ENCODE results near the gene PLEKHJ1.

Gene PLEKHJ1

DNA sequence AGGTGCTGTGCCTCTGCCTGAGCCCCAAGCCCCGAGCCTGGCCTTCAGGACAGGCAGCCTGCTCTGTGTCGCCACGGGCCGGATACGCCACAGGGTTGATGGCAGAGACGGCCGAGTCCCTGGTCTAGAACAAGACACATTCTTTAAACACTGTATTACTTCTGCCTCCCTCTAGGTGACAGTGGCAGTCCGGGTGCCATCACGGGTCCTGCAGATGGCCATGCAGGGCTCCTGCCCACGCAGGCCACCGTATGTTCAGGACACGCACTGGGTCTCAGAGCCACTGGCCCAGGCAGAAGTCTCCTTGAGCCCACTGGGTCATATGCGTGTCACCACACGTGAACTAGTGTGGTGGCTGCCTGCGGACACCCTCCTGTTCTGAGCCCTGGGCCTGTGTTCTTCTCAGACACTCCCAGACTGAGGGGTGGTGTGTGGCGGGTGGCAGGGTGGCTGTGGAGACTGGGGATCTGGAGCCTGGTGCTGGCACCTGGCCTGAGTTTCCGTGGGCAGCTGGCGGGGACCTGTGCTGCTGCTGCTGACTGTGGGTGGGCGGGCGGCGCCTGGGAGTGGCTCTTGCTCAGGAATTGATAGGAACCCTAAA lies 4.4 kb downstream of the PLEKHJ1 start:
- peak overlapping the region in 7 of 11 experiments; percentile 16 to 60 (median 32); a peak in 9 of 22 replicates for H3K27ac ChIP-seq
- H4K20me1 ChIP-seq = peaks cover 76 to 90% (median 87%) of the 10 kb centered on the region in 11 experiments
- no peak overlapping the region for H3K4me3 ChIP-seq
- H3K36me3 ChIP-seq = peaks cover 60 to 76% (median 72%) of the 10 kb centered on the region in 11 experiments
- peak overlapping the region in 9 of 11 experiments; percentile 20 to 67 (median 56); a peak in 14 of 22 replicates for H3K9ac ChIP-seq
- no peak for TF ChIP-seq Cebpa-rat (IDR thresholded peaks at IDR 0.05)
- no peaks in the 10 kb centered on the region for H3K27me3 ChIP-seq
- no peaks in the 10 kb centered on the region for H3K9me3 ChIP-seq (replicated peaks in 1 of 11)
- peak overlapping the region; percentile 6 to 94 (median 63); a peak in 18 of 22 replicates for H3K4me2 ChIP-seq
- peaks cover 52 to 86% (median 84%) of the 10 kb centered on the region in 10 experiments for H3K4me1 ChIP-seq

DNA sequence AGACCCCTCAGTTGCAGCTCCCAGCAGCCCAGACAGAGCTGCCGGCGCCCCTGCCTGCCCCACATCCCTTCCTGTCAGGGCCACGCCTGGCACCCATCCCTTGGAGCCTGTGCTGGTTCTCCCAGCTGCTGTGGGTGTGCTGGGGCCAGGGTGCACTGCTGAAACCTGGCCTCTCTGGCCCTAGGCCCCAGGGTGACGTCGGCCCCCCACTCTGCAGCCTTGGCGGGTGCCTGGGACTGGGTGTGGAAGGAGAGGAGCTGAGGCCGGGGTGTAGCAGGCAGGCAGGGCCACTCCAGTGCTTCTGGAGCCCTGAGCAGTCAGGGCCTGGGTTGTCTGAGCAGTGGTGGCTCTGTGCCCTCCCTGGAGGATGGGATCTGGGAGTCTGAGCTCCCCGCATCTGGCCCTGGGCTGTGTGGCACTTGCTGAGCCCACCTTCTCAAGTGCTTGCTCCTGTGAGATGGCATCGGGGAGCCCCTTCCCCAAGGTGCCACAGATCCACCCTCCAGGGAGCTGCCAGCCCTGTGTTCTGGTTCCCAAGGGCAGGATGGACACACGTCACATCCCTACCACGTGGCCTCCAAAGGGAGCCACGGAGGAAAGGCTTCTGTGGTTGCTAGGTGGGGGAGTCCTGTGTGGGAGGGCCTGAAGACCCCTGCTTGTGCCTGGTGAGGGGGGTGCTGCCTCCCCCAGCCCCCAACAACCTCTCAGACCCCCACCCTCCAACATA lies 5.2 kb downstream of the PLEKHJ1 start:
- peak overlapping the region; percentile 6 to 94 (median 63); a peak in 21 of 22 replicates for H3K4me2 ChIP-seq
- H3K36me3 ChIP-seq = peaks cover 67 to 84% (median 79%) of the 10 kb centered on the region in 11 experiments
- H4K20me1 ChIP-seq = peaks cover 83 to 98% (median 94%) of the 10 kb centered on the region in 11 experiments
- H3K9ac ChIP-seq = peak overlapping the region in 10 of 11 experiments; percentile 15 to 67 (median 54); a peak in 17 of 22 replicates
- H3K27me3 ChIP-seq = no peaks in the 10 kb centered on the region
- no peaks in the 10 kb centered on the region for H3K9me3 ChIP-seq (replicated peaks in 1 of 11)
- H3K27ac ChIP-seq = peak overlapping the region in 7 of 11 experiments; percentile 16 to 60 (median 32); a peak in 10 of 22 replicates
- no peak overlapping the region for H3K4me3 ChIP-seq
- no peak for TF ChIP-seq Cebpa-rat (IDR thresholded peaks at IDR 0.05)
- peaks cover 52 to 93% (median 91%) of the 10 kb centered on the region in 10 experiments for H3K4me1 ChIP-seq

DNA sequence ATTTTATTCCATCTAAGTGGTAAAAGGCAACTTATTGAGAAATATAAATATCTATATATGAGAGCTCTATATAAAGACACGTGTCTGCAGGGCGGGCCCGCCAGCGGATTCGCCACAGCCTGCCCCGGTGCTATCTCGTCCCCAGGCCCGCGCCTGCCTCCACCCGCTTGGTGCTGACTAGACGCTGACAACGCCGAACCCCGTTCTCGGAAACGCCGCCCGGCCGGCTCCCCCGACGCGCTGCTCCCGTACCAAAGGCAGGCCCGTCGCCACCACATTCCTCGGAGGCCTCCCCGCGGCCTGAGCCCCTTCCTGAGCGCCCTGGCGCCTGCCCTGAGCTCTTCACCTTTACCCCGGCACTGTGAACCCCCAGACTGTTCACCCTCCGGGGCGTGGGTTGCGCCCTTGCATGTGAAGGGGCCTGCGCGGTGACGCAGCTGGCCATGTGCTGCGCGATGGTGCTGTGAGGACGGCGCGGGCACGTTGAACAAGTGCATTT lies 6.0 kb downstream of the PLEKHJ1 start:
- Histone ChIP-seq H3K9ac (peak overlapping the region in 5 of 11 experiments; percentile 28 to 67 (median 57); a peak in 6 of 22 replicates), H3K4me2 (peak overlapping the region in 7 of 11 experiments; percentile 58 to 94 (median 80); a peak in 10 of 22 replicates), H3K4me3 (no peak overlapping the region), H3K27me3 (no peaks in the 10 kb centered on the region), H4K20me1 (peaks cover 92 to 100% (median 99%) of the 10 kb centered on the region in 11 experiments), H3K27ac (peak overlapping the region in 1 of 11 experiments; percentile 55; a peak in 1 of 22 replicates), H3K9me3 (replicated peaks in 1 of 11) (no peaks in the 10 kb centered on the region), H3K36me3 (peaks cover 76 to 93% (median 88%) of the 10 kb centered on the region in 11 experiments), H3K4me1 (peaks cover 49 to 100% (median 97%) of the 10 kb centered on the region in 10 experiments)
- TF ChIP-seq Cebpa-rat (IDR thresholded peaks at IDR 0.05) = no peak

DNA sequence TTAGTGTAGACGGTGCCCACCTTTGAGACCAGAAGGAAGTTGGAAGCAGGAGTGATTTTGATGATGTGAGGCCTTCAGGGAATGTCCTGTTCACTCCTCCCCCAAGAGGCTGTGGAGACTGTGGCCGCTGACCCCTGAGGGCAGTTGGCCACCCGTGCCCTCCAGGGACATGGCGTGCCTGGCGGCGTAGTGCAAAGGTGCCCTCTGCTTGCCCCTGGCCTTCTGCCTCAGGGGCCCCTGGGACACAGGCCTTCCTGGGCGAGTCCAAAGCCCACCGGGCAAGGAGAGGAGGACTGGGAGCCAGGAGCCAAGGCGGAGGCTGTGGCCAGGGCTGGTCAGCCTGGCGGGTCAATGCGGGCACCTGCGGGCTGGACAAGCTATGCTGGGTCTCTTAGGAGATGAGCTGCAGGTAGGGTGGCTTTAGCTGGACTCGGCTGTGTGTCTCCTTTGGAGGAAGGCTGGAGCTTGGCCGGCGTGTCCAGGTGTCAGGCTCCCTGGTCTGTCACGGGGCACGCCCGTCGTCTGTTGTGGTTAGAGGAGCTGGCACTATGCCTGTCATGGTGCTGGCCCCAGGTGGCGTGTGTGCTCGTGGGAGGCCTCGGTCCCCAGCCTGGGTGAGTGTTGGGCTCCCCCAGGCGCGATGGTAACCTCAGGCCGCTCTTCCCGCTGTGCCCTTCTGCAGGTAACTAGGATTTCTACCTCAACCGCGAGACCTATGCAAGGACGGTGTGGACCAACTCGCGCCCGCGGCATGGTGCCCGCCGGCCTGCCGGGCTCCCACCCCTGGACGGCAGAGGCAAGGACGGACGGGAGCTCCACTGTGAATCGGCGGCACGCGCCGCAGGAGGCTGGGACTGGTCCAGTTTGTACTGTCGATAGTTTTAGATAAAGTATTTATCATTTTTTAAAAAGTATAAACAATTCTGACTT lies 6.8 kb downstream of the PLEKHJ1 start:
- peaks cover 92 to 100% (median 99%) of the 10 kb centered on the region in 11 experiments for H4K20me1 ChIP-seq
- peaks cover 81 to 95% (median 93%) of the 10 kb centered on the region in 11 experiments for H3K36me3 ChIP-seq
- TF ChIP-seq Cebpa-rat (IDR thresholded peaks at IDR 0.05) = no peak
- H3K27me3 ChIP-seq = no peaks in the 10 kb centered on the region
- H3K27ac ChIP-seq = peak overlapping the region in 6 of 11 experiments; percentile 10 to 62 (median 48); a peak in 10 of 22 replicates
- no peak overlapping the region for H3K4me3 ChIP-seq
- peak overlapping the region in 9 of 11 experiments; percentile 9 to 94 (median 79); a peak in 15 of 22 replicates for H3K4me2 ChIP-seq
- H3K4me1 ChIP-seq = peaks cover 42 to 100% (median 97%) of the 10 kb centered on the region in 10 experiments
- H3K9me3 ChIP-seq (replicated peaks in 1 of 11) = no peaks in the 10 kb centered on the region
- H3K9ac ChIP-seq = peak overlapping the region in 6 of 11 experiments; percentile 11 to 70 (median 62); a peak in 11 of 22 replicates

DNA sequence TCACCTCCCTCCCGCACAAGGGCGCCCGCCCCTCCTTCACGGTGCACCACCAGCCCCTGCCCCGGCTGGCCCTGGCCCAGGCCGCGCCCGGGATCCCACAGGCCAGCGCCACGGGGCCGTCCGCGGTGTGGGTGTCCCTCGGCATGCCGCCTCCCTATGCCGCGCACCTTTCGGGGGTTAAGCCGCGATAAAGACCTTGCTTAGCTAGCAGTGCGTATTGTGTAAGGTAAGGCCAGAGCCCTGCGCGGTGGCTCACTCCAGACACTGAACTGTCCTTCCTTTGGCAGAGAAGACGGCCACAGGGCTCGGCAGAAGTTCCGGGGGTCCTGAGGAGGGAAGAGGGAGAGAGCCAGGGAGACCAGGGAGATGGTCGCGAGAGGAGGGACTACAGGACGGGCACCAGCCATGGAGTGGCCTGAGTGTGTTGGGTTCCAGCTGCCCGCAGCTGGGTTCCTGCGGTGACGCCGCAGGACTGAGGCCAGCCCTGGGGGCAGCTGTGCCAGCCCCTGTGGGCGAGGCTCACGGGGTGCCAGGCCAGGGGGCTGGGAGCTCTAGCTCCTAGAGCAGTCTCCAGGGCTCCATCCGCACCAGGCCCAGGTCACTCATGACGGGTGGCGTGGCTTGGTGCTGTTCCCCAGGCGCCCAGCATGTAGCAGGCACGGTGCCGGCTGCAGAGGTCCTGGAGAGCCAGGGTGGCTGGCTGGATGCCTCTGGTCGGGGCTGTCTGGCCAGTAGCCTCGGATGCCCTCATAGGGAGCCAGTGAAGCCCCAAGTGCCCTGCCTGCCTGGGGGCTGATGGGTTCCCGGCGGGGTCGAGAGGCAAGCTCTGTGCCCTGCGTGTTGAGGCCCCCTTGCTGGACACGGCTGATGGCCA lies 7.7 kb downstream of the PLEKHJ1 start:
- H3K9ac ChIP-seq = peak overlapping the region in 8 of 11 experiments; percentile 25 to 70 (median 50); a peak in 16 of 22 replicates
- peak overlapping the region in 7 of 11 experiments; percentile 14 to 62 (median 48); a peak in 11 of 22 replicates for H3K27ac ChIP-seq
- H3K4me1 ChIP-seq = peaks cover 40 to 100% (median 97%) of the 10 kb centered on the region in 10 experiments
- no peaks in the 10 kb centered on the region for H3K9me3 ChIP-seq (replicated peaks in 1 of 11)
- H3K36me3 ChIP-seq = peaks cover 74 to 88% (median 84%) of the 10 kb centered on the region in 11 experiments
- H4K20me1 ChIP-seq = peaks cover 89 to 100% (median 98%) of the 10 kb centered on the region in 11 experiments
- no peak for TF ChIP-seq Cebpa-rat (IDR thresholded peaks at IDR 0.05)
- H3K4me2 ChIP-seq = peak overlapping the region; percentile 54 to 94 (median 77); a peak in 21 of 22 replicates
- H3K4me3 ChIP-seq = peak overlapping the region in 1 of 10 experiments; percentile 34; a peak in 2 of 20 replicates
- H3K27me3 ChIP-seq = peaks cover 0 to 6% (median 0%) of the 10 kb centered on the region in 11 experiments; a peak in 1 of 22 replicates

DNA sequence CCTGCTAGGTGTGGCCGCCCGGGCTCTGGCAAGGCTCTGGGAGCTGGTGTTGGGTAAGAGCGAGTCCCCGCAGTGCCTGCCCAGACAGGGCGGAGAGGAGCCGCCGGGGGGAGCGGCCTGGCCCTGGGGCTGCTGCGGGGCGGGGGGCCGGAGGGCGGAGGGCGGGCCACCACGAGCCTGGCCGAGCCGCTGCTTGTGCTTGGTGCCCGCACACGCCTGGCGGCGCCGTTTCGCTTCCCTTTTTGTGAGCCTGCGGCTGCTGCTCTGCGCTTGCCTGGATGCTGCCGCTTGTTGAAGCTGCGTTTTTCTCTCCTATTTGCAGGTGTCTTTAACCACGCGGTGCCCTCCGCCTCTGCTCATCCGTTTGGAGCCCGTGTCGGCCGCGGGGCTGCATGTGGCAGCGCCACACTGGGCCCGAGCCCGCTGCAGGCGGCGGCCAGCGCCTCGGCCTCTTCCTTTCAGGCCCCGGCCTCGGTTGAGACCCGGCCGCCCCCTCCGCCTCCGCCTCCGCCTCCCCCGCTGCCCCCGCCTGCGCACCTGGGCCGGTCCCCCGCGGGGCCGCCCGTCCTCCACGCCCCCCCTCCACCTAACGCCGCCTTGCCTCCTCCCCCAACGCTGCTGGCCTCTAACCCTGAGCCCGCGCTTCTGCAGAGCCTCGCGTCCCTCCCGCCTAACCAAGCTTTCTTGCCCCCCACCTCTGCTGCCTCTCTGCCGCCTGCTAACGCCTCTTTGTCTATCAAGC lies 8.5 kb downstream of the PLEKHJ1 start:
- H3K27me3 ChIP-seq = peaks cover 0 to 7% (median 0%) of the 10 kb centered on the region in 11 experiments; a peak in 1 of 22 replicates
- H3K36me3 ChIP-seq = peaks cover 72 to 87% (median 77%) of the 10 kb centered on the region in 11 experiments
- peaks cover 39 to 100% (median 97%) of the 10 kb centered on the region in 10 experiments for H3K4me1 ChIP-seq
- no peaks in the 10 kb centered on the region for H3K9me3 ChIP-seq (replicated peaks in 1 of 11)
- peak overlapping the region; percentile 54 to 94 (median 77) for H3K4me2 ChIP-seq
- peak overlapping the region in 8 of 11 experiments; percentile 25 to 70 (median 50); a peak in 12 of 22 replicates for H3K9ac ChIP-seq
- TF ChIP-seq Cebpa-rat (IDR thresholded peaks at IDR 0.05) = no peak
- H4K20me1 ChIP-seq = peaks cover 88 to 100% (median 97%) of the 10 kb centered on the region in 11 experiments
- 0 out of 20 replicates have a peak overlapping the region, but pooled peaks of 1 of the 10 experiments have one; percentile 34 for H3K4me3 ChIP-seq
- H3K27ac ChIP-seq = peak overlapping the region in 7 of 11 experiments; percentile 14 to 62 (median 48); a peak in 10 of 22 replicates
